Endodermal cell (in vitro differentiated cells): ENCODE measurements around the gene MACROH2A1. TPM values are rescaled to one million over a fixed set of nuclear protein-coding genes. Genes with fewer than 3 reads are reported as not detected.
"Not testable (repeated sequence)": the region's sequence is repeated elsewhere in the genome, so short reads cannot be mapped to it uniquely, and the experiment has no call there.

ENCODE experiments used
- DNase-seq: peaks from one replicate; pipeline ENCODE4 v3.0.0-alpha.2; 2017
- H3K27ac ChIP-seq: 2 replicates; pipeline ENCODE4 v1.5.1; 2013; ENCODE audit warnings: mild to moderate bottlenecking, low read depth, low read length, moderate library complexity
- H3K27me3 ChIP-seq: 2 replicates; pipeline ENCODE4 v1.6.1; 2013; ENCODE audit warnings: mild to moderate bottlenecking, low read length, moderate library complexity; ENCODE audit not compliant: insufficient read depth, control insufficient read depth, poor library complexity, severe bottlenecking
- H3K36me3 ChIP-seq: 2 replicates; pipeline ENCODE4 v1.7.0; 2013; ENCODE audit warnings: mild to moderate bottlenecking, low read length, moderate library complexity; ENCODE audit not compliant: control insufficient read depth, insufficient read depth
- H3K4me1 ChIP-seq: one replicate; pipeline ENCODE4 v1.7.0; 2013; ENCODE audit warnings: low read length; ENCODE audit not compliant: control insufficient read depth, insufficient read depth
- H3K4me3 ChIP-seq: 2 replicates; pipeline ENCODE4 v1.5.1; 2013; ENCODE audit warnings: mild to moderate bottlenecking, low read length, moderate library complexity
- H3K9ac ChIP-seq: 2 replicates; pipeline ENCODE4 v1.6.1; 2013; ENCODE audit warnings: mild to moderate bottlenecking, low read length, moderate library complexity; ENCODE audit not compliant: poor library complexity, severe bottlenecking; ENCODE audit errors: extremely low read depth
- H3K9me3 ChIP-seq: 2 replicates; pipeline ENCODE4 v1.6.1; 2013; ENCODE audit warnings: mild to moderate bottlenecking, low read length, moderate library complexity; ENCODE audit not compliant: control insufficient read depth
- H3K27ac Mint-ChIP-seq: 2 replicates; pipeline ENCODE4 v1.8.0; 2020; ENCODE audit warnings: mixed read lengths
- H3K27me3 Mint-ChIP-seq: 2 replicates; pipeline ENCODE4 v1.8.0; 2021; ENCODE audit warnings: mild to moderate bottlenecking, mixed read lengths; ENCODE audit not compliant: insufficient read depth
- H3K36me3 Mint-ChIP-seq: 2 replicates; pipeline ENCODE4 v1.8.0; 2020; ENCODE audit warnings: low read depth, mixed read lengths
- H3K4me1 Mint-ChIP-seq: 2 replicates; pipeline ENCODE4 v1.8.0; 2020; ENCODE audit warnings: mixed read lengths
- H3K4me3 Mint-ChIP-seq: 2 replicates; pipeline ENCODE4 v1.8.0; 2020; ENCODE audit warnings: mild to moderate bottlenecking, moderate library complexity, mixed read lengths
- H3K9me3 Mint-ChIP-seq: 2 replicates; pipeline ENCODE4 v1.8.0; 2020; ENCODE audit warnings: mild to moderate bottlenecking, mixed read lengths
- WGBS, 2 experiments: methylation state at CpG; one replicate each; pipeline versions ENCODE4 v1.1.5 to v1.1.7; 2013; ENCODE audit warnings: missing lambda C conversion rate in 2 of 2, mixed read lengths in 1 of 2; ENCODE audit not compliant: insufficient coverage in 1 of 2, insufficient read length in 1 of 2; 5-methylcytosine and 5-hydroxymethylcytosine counted together
- total RNA-seq, 2 donors: library from RNA; stranded (reverse); fragmentation: NEBNext Ultra II Directional in 1 of 2; extraction: Animal tissue kit (Norgen Biotek cat#: 25700) in 1 of 2; gene quantifications; 2 replicates in 1 of 2; 3 replicates in 1 of 2; pipeline ENCODE4 v1.2.1, GENCODE V29; 2021
- TF ChIP-seq, protein P1 (sequence below): fragments of 200-600 bp; sonication (generic); conservative IDR thresholded peaks from 2 replicates; pipeline ENCODE4 v1.5.0; 2021; ENCODE audit warnings: antibody characterized with exemption, mild to moderate bottlenecking

MACROH2A1 gene
- total RNA-seq, 2 donors from 2014 or later: 256 to 288 TPM

DNA sequence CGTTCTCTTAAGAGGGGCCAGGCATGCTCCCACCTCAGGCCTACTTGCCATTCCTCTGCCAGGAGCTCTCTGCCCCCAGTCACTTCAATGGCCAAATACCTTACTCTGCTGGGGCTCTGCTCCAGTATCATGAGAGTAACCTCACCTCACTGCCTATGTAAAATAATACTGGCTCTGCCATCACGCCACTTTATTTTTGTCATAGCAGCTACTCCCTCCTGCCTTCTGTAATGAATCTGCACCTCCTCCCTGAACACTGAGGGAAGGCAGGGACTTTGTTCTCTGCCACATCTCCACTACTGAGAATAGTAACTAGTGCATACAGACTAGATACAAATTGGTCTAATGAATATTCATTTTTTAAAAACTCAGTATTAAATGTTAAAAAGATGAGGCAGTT lies 33.8 kb downstream of the MACROH2A1 start:
- TF ChIP-seq, protein P1, sequence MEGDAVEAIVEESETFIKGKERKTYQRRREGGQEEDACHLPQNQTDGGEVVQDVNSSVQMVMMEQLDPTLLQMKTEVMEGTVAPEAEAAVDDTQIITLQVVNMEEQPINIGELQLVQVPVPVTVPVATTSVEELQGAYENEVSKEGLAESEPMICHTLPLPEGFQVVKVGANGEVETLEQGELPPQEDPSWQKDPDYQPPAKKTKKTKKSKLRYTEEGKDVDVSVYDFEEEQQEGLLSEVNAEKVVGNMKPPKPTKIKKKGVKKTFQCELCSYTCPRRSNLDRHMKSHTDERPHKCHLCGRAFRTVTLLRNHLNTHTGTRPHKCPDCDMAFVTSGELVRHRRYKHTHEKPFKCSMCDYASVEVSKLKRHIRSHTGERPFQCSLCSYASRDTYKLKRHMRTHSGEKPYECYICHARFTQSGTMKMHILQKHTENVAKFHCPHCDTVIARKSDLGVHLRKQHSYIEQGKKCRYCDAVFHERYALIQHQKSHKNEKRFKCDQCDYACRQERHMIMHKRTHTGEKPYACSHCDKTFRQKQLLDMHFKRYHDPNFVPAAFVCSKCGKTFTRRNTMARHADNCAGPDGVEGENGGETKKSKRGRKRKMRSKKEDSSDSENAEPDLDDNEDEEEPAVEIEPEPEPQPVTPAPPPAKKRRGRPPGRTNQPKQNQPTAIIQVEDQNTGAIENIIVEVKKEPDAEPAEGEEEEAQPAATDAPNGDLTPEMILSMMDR: no peak
- 89 to 97% methylated on average over 2 of the region's 2 CpGs for WGBS, 2 experiments
- H3K4me3 Mint-ChIP-seq: no peak overlapping the region
- DNase-seq: peak; percentile 37
- no peaks in the 10 kb centered on the region for H3K9me3 Mint-ChIP-seq
- peaks cover 92% of the 10 kb centered on the region for H3K36me3 Mint-ChIP-seq
- no peaks in the 10 kb centered on the region for H3K4me1 Mint-ChIP-seq
- no peaks in the 10 kb centered on the region for H3K27me3 ChIP-seq
- H3K9me3 ChIP-seq: no peaks in the 10 kb centered on the region
- H3K4me3 ChIP-seq: no peak overlapping the region
- H3K27ac Mint-ChIP-seq: no peak overlapping the region
- peaks cover 90% of the 10 kb centered on the region for H3K36me3 ChIP-seq
- no peaks in the 10 kb centered on the region for H3K4me1 ChIP-seq
- H3K27me3 Mint-ChIP-seq: no peaks in the 10 kb centered on the region
- H3K9ac ChIP-seq: no peak overlapping the region
- no peak overlapping the region for H3K27ac ChIP-seq

DNA sequence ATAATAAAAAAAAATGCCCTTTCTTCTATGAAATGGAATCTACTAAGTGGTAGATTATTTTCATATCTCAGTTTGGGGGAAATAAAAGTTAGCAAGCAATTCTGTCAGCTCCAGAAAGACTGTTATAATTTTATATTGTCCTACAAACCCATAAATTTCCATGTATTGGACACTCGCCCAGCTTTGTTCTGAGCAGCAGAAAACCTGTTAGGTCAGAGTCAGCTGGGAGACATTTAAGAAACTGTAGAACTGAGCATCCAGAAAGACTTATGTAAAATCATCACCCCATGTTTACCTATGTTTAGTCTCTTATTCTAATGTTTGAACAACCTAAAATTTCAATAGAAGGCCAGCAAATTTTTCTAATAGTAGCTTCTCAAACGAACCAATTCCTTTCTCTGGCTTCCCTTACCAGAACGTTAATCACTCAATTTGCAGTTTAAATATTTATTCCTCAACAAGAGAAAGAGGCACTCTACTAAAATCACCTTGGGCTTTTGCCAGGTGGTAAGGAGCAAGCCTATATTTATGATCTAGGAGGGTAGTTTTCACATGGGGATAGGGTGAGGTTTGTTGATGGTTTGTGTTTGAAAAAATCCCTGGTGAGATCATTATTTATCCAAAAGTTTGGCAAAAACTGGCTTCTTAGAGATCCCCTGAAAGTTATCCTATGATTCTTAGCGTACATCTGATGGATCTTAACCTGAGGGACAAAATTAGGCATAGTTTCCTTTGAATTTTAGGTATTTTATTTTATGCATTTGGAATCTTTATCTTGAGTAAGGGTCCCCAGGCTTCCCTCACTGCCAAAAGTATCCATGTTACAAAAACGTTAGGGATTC lies 34.4 kb downstream of the MACROH2A1 start:
- H3K4me3 Mint-ChIP-seq: no peak overlapping the region
- Histone ChIP-seq H3K9ac (no peak overlapping the region), H3K27ac (no peak overlapping the region), H3K9me3 (no peaks in the 10 kb centered on the region), H3K4me1 (no peaks in the 10 kb centered on the region), H3K27me3 (no peaks in the 10 kb centered on the region), H3K4me3 (no peak overlapping the region), H3K36me3 (peaks cover 90% of the 10 kb centered on the region)
- DNase-seq: no peak
- no peak overlapping the region for H3K27ac Mint-ChIP-seq
- H3K36me3 Mint-ChIP-seq: peaks cover 92% of the 10 kb centered on the region
- WGBS, 2 experiments: 79 to 92% methylated on average over 3 to 5 of the region's 5 CpGs
- TF ChIP-seq, protein P1: no peak
- H3K9me3 Mint-ChIP-seq: no peaks in the 10 kb centered on the region
- H3K4me1 Mint-ChIP-seq: no peaks in the 10 kb centered on the region
- H3K27me3 Mint-ChIP-seq: no peaks in the 10 kb centered on the region

DNA sequence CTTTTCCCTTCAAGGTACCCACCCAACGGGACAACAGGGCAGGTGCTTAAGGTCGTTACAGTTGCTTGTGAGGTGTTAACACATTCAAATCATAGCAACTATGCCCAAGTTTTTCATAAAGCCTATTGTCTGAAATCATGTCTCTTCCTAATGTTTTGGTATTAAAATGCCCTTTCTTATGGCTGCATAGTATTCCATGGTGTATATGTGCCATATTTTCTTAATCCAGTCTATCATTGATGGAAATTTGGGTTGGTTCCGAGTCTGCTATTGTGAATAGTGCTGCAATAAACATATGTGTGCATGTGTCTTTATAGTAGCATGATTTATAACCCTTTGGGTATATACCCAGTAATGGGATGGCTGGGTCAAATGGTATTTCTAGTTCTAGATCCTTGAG lies 35.7 kb downstream of the MACROH2A1 start:
- H3K27me3 Mint-ChIP-seq, H3K4me3 ChIP-seq, H3K4me3 Mint-ChIP-seq, H3K9me3 ChIP-seq, DNase-seq, H3K27ac ChIP-seq, H3K4me1 ChIP-seq, H3K27ac Mint-ChIP-seq, H3K4me1 Mint-ChIP-seq, H3K27me3 ChIP-seq, H3K9ac ChIP-seq, H3K9me3 Mint-ChIP-seq: not testable (repeated sequence)
- H3K36me3 ChIP-seq: peaks cover 90% of the 10 kb centered on the region
- peaks cover 85% of the 10 kb centered on the region for H3K36me3 Mint-ChIP-seq
- 94 to 100% methylated on average over 1 to 3 of the region's 3 CpGs for WGBS, 2 experiments
